RWPE1 (cell line): ENCODE data around the gene NPPA.
A peak's percentile ranks its signal among the peaks of the same experiment; 100 is the strongest.
"Not testable (repeated sequence)": the region's sequence is repeated elsewhere in the genome, so short reads cannot be mapped to it uniquely, and the experiment has no call there.

Source experiments
- CTCF ChIA-PET: fragments of 350-600 bp; sonication (Branson Sonifier 250); formaldehyde crosslinking; extraction: SDS; loops from one replicate; lab custom pipeline; 2021; lab: Yijun Ruan, JAX
- POLR2A ChIA-PET: fragments of 400-600 bp; formaldehyde crosslinking; extraction: SDS; loops from one replicate; lab custom pipeline; 2020; ENCODE audit warnings: antibody characterized with exemption; ENCODE audit not compliant: low non-redundant PET; lab: Yijun Ruan, JAX
- DNase-seq: peaks from one replicate; pipeline ENCODE4 v3.0.0; 2012; ENCODE audit warnings: low spot score
- H3K27ac ChIP-seq: fragments of 450-650 bp; 2 replicates; pipeline ENCODE4 v1.5.1; 2017
- TF ChIP-seq, protein P1 (sequence below): fragments of 450-650 bp; conservative IDR thresholded peaks from 2 replicates; pipeline ENCODE4 v1.5.1; 2017; ENCODE audit warnings: low read depth, mild to moderate bottlenecking

The NPPA gene

GRCh38 chr1:11806307-11806936 lies 41.2 kb downstream of the NPPA start:
- ChIA-PET CTCF (interaction anchor here (0.6 to 0.9 kb wide), 3 partner anchors 12 to 68 kb away, joined by 3 to 6 read pairs (median 3); no protein-coding TSS in a partner anchor), POLR2A (interaction anchor here (0.5 to 1.2 kb wide), 4 partner anchors 20 to 173 kb away, joined by 3 to 4 read pairs (median 3); partner anchors contain the start of genes KIAA2013 and MFN2)
- DNase-seq, result peak; percentile 20
- TF ChIP-seq, protein P1, sequence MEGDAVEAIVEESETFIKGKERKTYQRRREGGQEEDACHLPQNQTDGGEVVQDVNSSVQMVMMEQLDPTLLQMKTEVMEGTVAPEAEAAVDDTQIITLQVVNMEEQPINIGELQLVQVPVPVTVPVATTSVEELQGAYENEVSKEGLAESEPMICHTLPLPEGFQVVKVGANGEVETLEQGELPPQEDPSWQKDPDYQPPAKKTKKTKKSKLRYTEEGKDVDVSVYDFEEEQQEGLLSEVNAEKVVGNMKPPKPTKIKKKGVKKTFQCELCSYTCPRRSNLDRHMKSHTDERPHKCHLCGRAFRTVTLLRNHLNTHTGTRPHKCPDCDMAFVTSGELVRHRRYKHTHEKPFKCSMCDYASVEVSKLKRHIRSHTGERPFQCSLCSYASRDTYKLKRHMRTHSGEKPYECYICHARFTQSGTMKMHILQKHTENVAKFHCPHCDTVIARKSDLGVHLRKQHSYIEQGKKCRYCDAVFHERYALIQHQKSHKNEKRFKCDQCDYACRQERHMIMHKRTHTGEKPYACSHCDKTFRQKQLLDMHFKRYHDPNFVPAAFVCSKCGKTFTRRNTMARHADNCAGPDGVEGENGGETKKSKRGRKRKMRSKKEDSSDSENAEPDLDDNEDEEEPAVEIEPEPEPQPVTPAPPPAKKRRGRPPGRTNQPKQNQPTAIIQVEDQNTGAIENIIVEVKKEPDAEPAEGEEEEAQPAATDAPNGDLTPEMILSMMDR, result no peak
- peak overlapping the region; percentile 99 for H3K27ac ChIP-seq

DNA sequence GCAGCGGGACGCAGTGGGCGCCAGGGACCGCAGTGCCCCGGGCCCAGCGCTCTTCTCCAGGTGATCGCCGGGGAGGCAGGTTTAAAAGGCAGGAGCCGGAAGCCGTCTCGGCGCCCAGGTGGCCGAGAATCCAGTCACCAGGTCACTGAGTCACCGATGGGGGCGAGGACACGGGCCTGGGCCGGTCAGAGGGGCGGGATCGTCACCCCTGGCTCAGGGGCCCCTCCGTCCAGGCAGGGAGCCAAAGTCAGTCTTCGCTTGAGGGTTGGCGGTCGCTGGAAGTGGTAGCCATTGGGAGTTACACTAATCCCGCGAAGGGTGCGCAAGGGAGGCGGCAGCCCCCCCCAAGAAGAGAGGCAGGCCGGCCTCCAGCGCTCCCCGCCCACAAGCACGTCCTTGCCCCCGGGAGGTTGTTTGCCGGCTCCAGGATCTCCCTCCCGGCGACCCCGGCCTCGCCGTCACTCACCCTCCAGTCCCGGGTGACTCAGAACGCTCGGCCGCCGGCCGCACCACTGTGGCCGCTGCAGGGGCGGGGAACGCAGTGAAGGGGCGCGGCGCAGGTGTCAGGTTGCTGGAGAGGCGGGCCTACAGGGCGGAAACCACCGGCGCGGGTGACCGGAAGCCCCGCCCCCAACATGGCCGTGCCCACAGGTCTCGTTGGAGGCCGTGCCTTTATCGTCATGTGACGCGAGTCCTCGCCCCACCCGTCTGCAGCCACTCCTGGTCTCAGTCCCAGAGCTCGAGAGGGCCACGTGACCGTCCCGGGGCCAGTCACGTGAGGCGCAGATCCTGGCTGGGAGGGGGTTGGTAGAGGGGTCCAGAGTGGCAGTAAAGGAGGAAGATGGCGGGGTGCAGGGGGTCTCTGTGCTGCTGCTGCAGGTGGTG lies 41.9 kb downstream of the NPPA start, which contains the start of the genes CLCN6 and MTHFR:
CLCN6 (plus strand) TSS at position 770 of the 885 bp plus-strand sequence; CDS start at position 842, 72 bp downstream.
MTHFR (minus strand) TSS at position 543 of the 885 bp plus-strand sequence. CDS start 2,848 bp downstream, outside the sequence.
- peak within 1 kb of the TSS; percentile 99 for H3K27ac ChIP-seq
- ChIA-PET CTCF (interaction anchor here (0.6 to 0.8 kb wide), 3 partner anchors 59 to 768 kb away, joined by 3 to 6 read pairs (median 4); no protein-coding TSS in a partner anchor), POLR2A (no interaction called here)
- peak; percentile 100 for DNase-seq
- TF ChIP-seq, protein P1, result no peak

DNA sequence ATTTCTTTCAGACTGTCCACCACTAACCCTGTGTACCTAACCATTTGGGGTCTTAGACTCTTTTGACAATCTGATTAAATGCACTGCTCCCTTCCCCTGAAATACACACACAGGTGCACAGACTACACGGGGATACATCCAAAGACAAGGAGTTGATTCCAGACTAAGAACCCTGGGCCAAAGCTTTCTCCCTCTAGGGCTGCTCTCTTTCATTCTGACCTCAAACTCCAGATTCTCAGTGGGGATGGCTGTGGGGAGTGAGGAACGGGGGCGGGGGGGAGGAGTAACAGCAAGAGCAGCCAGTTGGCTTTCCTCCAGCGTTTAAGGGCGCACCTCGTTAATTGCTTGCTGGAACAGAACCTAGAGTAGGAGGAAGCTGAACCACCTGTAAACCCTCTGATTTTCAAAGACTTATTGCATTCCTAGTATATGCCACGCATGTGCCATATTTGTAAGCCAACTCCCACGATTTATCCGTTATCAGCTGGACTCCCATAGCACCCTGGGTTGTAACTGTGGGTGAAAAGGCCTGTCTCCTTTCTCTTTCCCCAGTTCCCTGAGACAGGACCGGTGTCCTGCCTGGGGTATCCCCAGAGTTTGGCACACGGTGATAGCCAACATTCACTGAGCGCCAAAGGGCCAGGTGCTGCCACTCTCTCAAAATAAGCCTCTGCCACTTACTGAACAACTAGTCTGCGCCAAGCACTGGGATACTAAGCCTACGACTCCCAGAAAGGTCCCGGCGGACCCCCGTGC lies 42.7 kb downstream of the NPPA start:
- TF ChIP-seq, protein P1, result no peak
- peak; percentile 57 for DNase-seq
- ChIA-PET CTCF (interaction anchor here (0.8 kb wide), 1 partner anchor 767 kb away, joined by 4 read pairs; no protein-coding TSS in a partner anchor), POLR2A (interaction anchor here (0.6 kb wide), 1 partner anchor 1888 kb away, joined by 3 read pairs; no protein-coding TSS in a partner anchor)
- H3K27ac ChIP-seq, result peak overlapping the region; percentile 99

DNA sequence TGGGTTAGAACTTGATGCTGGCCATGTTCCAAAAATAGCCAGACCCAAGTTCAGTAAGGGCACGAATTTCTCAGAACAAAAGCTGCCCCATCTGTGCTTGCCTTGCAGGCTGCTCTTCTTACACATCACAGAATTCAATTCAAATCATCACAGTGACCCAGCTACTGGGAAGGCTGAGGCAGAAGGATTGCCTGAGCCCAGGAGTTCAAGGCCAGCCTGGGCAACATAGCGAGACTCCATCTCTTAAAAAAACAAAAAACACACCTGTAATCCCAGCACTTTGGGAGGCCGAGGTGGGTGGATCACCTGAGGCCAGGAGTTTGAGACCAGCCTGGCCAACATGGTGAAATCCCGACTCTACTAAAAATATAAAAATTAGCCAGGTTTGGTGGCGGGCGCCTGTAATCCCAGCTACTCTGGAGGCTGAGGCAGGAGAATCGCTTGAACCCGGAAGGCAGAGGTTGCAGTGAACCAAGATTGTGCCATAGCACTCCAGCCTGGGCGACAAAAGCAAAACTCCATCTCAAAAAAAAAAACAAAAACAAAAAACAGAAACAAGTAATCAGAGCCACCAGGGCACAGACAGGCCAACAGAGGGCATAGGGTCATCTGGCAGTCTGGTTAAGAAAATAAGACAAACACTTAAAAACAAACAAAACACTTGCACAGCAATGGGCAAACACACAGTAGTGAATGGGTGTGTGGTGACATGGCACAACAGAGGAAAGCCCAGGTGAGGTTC lies 43.5 kb downstream of the NPPA start:
- peak overlapping the region; percentile 99 for H3K27ac ChIP-seq
- ChIA-PET CTCF (interaction anchor here (0.7 kb wide), 2 partner anchors 26 to 191 kb away, joined by 3 to 5 read pairs; no protein-coding TSS in a partner anchor), POLR2A (interaction anchor here (0.5 to 0.6 kb wide), 2 partner anchors 540 to 1887 kb away, joined by 3 read pairs; no protein-coding TSS in a partner anchor)
- not testable (repeated sequence) for DNase-seq

DNA sequence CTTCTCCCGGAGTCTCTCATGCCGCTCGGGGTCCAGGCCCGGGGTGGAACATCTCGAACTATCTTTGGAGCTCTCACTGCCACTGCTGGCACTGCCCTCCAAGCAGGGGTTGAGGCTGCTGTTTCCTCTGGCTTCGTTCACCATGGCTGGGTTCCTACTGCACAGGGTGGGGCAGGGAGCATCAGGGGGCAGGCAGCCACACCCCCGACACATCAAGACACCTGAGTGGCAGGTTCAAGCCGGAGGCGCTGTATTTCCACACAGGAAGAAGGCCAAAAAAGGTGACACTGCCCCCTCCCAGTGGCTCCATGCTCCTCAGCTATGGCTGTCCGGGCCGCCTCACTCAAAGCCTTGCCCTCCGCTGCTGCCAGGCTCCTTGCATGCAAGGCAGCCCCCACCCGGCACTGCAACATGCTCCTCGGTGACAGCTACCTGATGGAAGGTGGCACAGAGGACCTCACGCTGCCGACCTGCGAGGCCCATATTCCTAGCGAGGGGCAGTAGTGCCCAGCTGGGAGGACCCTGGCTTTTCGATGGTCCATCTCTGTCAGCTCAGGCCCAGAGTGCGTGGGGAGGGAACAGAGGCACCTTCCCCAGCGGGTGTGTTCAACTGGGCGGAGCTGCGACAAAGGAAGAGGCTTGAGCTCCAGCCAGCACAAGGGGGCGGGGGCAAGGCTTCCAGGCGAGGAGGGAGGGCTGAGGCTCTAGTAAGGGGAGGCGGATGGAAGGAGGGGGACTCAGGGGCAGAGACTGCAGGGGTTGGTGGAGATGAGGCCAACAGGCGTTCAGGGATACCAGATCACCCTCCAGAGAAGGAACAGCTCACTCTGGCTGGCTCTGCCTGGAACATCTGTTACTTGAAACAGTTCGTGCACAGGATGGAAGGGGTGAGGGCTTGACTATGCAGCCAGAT lies 44.4 kb downstream of the NPPA start:
- TF ChIP-seq, protein P1, result no peak
- H3K27ac ChIP-seq, result peak overlapping the region; percentile 99
- DNase-seq, result peak; percentile 72
- CTCF ChIA-PET, result interaction anchor here (0.6 to 0.7 kb wide), 3 partner anchors 25 to 192 kb away, joined by 3 to 5 read pairs (median 3); no protein-coding TSS in a partner anchor
- POLR2A ChIA-PET, result interaction anchor here (0.5 to 0.6 kb wide), 2 partner anchors 57 to 539 kb away, joined by 3 read pairs; no protein-coding TSS in a partner anchor
